HepG2 (cell line): ENCODE measurements around the gene CKB. TPM values are rescaled to one million over a fixed set of nuclear protein-coding genes. Genes with fewer than 3 reads are reported as not detected.

Experiments
- HIVEP1 ChIP-seq: sonication (generic); formaldehyde crosslinking; IDR thresholded peaks from 2 replicates; pipeline ENCODE4 v1.4.0; 2020; ENCODE audit warnings: mild to moderate bottlenecking, missing genetic modification reagents
- HOXA3 ChIP-seq: sonication (generic); formaldehyde crosslinking; IDR thresholded peaks from 2 replicates; pipeline ENCODE4 v1.5.0; 2020; ENCODE audit warnings: missing genetic modification reagents
- MLXIP ChIP-seq: sonication (generic); formaldehyde crosslinking; IDR thresholded peaks from 2 replicates; pipeline ENCODE4 v1.9.0; 2021; ENCODE audit warnings: missing genetic modification reagents, borderline replicate concordance
- TGIF2 ChIP-seq: IDR thresholded peaks from 2 replicates; pipeline ENCODE4 v1.6.1; 2016; ENCODE audit warnings: control low read depth, missing compliant biosample characterization
- ZBTB20 ChIP-seq: sonication (generic); formaldehyde crosslinking; IDR thresholded peaks from 2 replicates; pipeline ENCODE4 v1.8.1; 2023; ENCODE audit warnings: missing genetic modification reagents, low read depth, mild to moderate bottlenecking, borderline replicate concordance
- ZBTB37 ChIP-seq: sonication (generic); formaldehyde crosslinking; IDR thresholded peaks from 2 replicates; pipeline ENCODE4 v1.4.0; 2020; ENCODE audit warnings: mild to moderate bottlenecking, missing genetic modification reagents
- ZNF619 ChIP-seq: sonication (generic); formaldehyde crosslinking; IDR thresholded peaks from 2 replicates; pipeline ENCODE4 v1.4.0; 2020; ENCODE audit warnings: mild to moderate bottlenecking, missing genetic modification reagents
- polyA plus RNA-seq, 8 experiments: library from polyadenylated mRNA; depleted of rRNA in 3 of 8; stranded (reverse) in 7 of 8; unstranded in 1 of 8; fragments of >200 nt; fragmentation: Illumina TruSeq in 4 of 8; extraction: Trizol in 4 of 8; gene quantifications; 2 replicates each; pipeline versions ENCODE4 v1.2.1 to v1.2.3, GENCODE V29; 2011 to 2016; ENCODE audit warnings: low read depth in 4 of 8, missing spikeins in 1 of 8, mixed read lengths in 1 of 8; ENCODE audit not compliant: insufficient read depth in 1 of 8
- total RNA-seq, 5 experiments: library from RNA; depleted of rRNA; stranded (reverse); fragments of >200 nt; fragmentation: Illumina TruSeq; extraction: Trizol; gene quantifications; 2 replicates each; pipeline ENCODE4 v1.2.3, GENCODE V29; 2016; ENCODE audit warnings: low read depth in 1 of 5

CKB gene
- total and polyA plus RNA-seq, 2 of the 13 experiments (the other 11 are each of a cell fraction or from before 2014, with no cell fraction given): 82.3 to 217 TPM

DNA sequence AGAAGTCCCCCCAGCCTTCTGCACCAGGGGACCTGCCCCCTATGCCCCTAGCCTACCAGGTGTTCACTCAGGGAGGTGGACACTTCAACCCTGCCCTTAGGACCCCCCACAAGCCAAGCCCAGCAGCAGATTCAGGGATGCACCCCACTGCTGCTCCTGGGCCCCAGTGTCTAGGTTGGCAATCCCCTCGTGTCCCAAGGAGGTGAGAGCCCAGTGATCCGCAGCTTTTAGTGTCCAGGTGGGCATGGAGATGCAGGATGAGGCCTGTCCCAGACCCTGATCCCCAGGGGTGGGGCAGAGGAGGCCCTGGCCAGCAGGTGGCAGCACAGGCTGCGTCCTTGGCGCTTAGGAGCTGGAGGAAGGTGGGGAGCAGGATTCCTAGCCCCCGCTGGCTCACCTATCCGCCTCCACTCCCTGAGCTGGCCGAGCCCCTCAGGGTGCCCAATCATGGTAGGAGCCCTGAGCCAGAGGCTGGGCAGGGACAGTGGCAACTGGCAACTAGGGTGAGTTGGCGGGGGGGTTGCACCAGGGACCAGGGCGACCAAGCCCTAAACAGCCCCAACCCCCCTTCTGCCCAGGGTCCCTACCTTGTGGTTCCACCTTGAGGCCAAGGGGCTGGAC lies 4.1 kb downstream of the CKB start (continued):
- no peak for TF ChIP-seq MLXIP
- no peak for TF ChIP-seq ZBTB37 (CRISPR knock-in tag)
- no peak for TF ChIP-seq TGIF2 (CRISPR knock-in tag)
- 0 out of 2 replicates have a peak, but pooled peaks have one; percentile 21 for TF ChIP-seq HIVEP1 (CRISPR knock-in tag)
- no peak for TF ChIP-seq HOXA3
- peak; percentile 81; the same call in 1 of the 2 replicates for TF ChIP-seq ZNF619 (CRISPR knock-in tag)
- 0 out of 2 replicates have a peak, but pooled peaks have one; percentile 36 for TF ChIP-seq ZBTB20 (CRISPR knock-in tag)
